Kidney (tissue), 14 donors: ENCODE results near the gene CALY. TPM values are rescaled to one million over a fixed set of nuclear protein-coding genes. Genes with fewer than 3 reads are reported as not detected.

ENCODE experiments used
- DNase-seq, 5 donors: peaks; one replicate each; pipeline ENCODE4 v3.0.0-alpha.2; 2013 to 2020
- FAIRE-seq: peaks from 2 replicates; lab custom pipeline; 2012; peaks lifted over from hg19 to GRCh38; lab: Jason Lieb, UNC
- H3K27ac ChIP-seq, 2 donors: one replicate each; pipeline ENCODE4 v1.7.0; 2013; ENCODE audit warnings: low read depth in 2 of 2, low read length in 2 of 2, inconsistent platforms in 1 of 2
- H3K27me3 ChIP-seq: one replicate; pipeline ENCODE4 v1.7.1; 2013; ENCODE audit warnings: low read length, inconsistent platforms; ENCODE audit not compliant: control insufficient read depth, insufficient read depth
- H3K36me3 ChIP-seq, 3 donors: one replicate each; pipeline versions ENCODE4 v1.7.0 to v1.7.1; 2013; ENCODE audit warnings: low read length in 3 of 3, control low read depth in 1 of 3, inconsistent platforms in 1 of 3; ENCODE audit not compliant: insufficient read depth in 3 of 3, control insufficient read depth in 2 of 3
- H3K4me1 ChIP-seq, 3 donors: one replicate each; pipeline versions ENCODE4 v1.7.0 to v1.7.1; 2013; ENCODE audit warnings: low read length in 3 of 3, inconsistent platforms in 1 of 3, low read depth in 1 of 3; ENCODE audit not compliant: control insufficient read depth in 2 of 3, insufficient read depth in 2 of 3
- H3K4me3 ChIP-seq, 3 donors: one replicate each; pipeline versions ENCODE4 v1.7.0 to v1.8.1; 2013; ENCODE audit warnings: low read length in 3 of 3, control low read depth in 1 of 3, inconsistent platforms in 1 of 3
- H3K9ac ChIP-seq, 3 donors: one replicate each; pipeline versions ENCODE4 v1.7.0 to v1.7.1; 2013; ENCODE audit warnings: low read length in 3 of 3, control low read depth in 1 of 3, inconsistent platforms in 1 of 3
- H3K9me3 ChIP-seq, 3 donors: one replicate each; pipeline versions ENCODE4 v1.7.0 to v1.7.1; 2013; ENCODE audit warnings: low read length in 3 of 3, control low read depth in 1 of 3, inconsistent platforms in 1 of 3; ENCODE audit not compliant: control insufficient read depth in 2 of 3, insufficient read depth in 1 of 3
- intact Hi-C: fragments of 100-400 bp; cut with DNase I; formaldehyde crosslinking; loops from one replicate; pipeline ENCODE4 v1.11.1; 2022
- polyA plus RNA-seq: library from polyadenylated mRNA; stranded (reverse); fragments of 350-450 nt; fragmentation: Illumina TruSeq; extraction: RNeasy Lipid Tissue Mini Kit (QIAGEN cat#74804); gene quantifications from one replicate; pipeline ENCODE4 v1.2.3, GENCODE V29; 2014; ENCODE audit warnings: low read depth, low replicate concordance; ENCODE audit not compliant: insufficient read depth
- total RNA-seq: library from RNA; stranded (reverse); fragmentation: NEBNext Ultra II Directional; extraction: Animal tissue kit (Norgen Biotek cat#: 25700); gene quantifications from one replicate; pipeline ENCODE4 v1.2.1, GENCODE V29; 2021
- TF ChIP-seq, protein P1 (sequence below): IDR thresholded peaks from 3 replicates; pipeline ENCODE4 v1.5.1; 2012; ENCODE audit warnings: mild to moderate bottlenecking, moderate library complexity, borderline replicate concordance; ENCODE audit not compliant: insufficient read depth; ENCODE audit errors: extremely low read depth
- donor health status: control.
- donor health status: control.
- donor health status: control.
- donor health status: control.
- donor health status: control.
- donor health status: DM: yes; HTN: yes; CAD: no.
- donor health status: Normal renal cell carcinoma (clear cell type).

The CALY gene
- total and polyA plus RNA-seq, 2 donors from 2014 or later: 0.41 to 0.54 TPM

DNA sequence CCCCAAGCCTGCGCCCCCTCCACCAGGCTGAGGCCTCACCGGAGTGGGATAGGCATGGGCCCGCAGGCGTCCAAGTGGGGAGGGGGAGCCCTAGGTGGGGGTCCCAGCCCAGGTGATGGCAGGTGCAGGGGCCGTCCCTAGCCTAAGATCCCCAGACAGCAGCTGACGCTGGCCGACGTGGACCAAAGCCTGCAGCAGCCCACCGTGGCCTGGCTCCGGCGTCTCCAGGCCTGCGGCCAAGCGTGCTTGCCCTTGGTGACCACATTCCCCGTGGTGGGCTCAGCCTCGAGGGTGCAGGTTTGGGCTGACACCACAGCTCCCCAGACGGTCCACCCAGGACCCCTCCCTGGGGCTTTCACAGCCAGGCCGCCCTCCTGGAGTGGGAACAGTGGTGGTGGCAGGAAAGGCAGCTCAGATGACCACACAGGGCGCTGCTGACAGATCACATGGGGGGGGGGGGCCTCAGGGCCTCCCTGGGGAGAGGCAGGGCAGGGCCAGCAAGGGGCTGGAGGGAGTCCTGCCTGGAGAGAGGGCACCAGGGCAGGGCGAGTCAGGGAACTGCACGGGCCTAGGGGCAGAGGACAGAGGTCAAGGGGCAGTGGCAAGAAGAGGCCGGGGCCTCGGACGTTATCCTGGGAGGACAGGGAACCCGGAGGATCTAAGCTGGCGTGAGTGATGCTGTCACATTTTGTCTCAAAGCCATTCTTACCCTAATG is 59.3 kb downstream of the CALY start:
- H3K4me3 ChIP-seq: no peak overlapping the region
- H3K9ac ChIP-seq: no peak overlapping the region
- no peaks in the 10 kb centered on the region for H3K4me1 ChIP-seq
- DNase-seq (peak in 3 of 5 donors; percentile 3 to 80 (median 67)), FAIRE-seq (no peak)
- no peaks in the 10 kb centered on the region for H3K27me3 ChIP-seq
- no peaks in the 10 kb centered on the region for H3K9me3 ChIP-seq
- intact Hi-C loops: no loop called here
- H3K27ac ChIP-seq: no peak overlapping the region
- TF ChIP-seq, protein P1, sequence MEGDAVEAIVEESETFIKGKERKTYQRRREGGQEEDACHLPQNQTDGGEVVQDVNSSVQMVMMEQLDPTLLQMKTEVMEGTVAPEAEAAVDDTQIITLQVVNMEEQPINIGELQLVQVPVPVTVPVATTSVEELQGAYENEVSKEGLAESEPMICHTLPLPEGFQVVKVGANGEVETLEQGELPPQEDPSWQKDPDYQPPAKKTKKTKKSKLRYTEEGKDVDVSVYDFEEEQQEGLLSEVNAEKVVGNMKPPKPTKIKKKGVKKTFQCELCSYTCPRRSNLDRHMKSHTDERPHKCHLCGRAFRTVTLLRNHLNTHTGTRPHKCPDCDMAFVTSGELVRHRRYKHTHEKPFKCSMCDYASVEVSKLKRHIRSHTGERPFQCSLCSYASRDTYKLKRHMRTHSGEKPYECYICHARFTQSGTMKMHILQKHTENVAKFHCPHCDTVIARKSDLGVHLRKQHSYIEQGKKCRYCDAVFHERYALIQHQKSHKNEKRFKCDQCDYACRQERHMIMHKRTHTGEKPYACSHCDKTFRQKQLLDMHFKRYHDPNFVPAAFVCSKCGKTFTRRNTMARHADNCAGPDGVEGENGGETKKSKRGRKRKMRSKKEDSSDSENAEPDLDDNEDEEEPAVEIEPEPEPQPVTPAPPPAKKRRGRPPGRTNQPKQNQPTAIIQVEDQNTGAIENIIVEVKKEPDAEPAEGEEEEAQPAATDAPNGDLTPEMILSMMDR: no peak
- H3K36me3 ChIP-seq: peaks cover 0 to 17% (median 6%) of the 10 kb centered on the region in 3 donors

GRCh38 chr10:133276435-133277201 is 60.1 kb downstream of the CALY start, which contains the start of gene ADAM8:
ADAM8 (minus strand) TSS chr10:133276868; CDS start chr10:133276817, 51 bp downstream.
- DNase-seq (peak; percentile 67 to 87 (median 77)), FAIRE-seq (no peak)
- Histone ChIP-seq H3K27ac (no peak within 1 kb of the TSS), H3K36me3 (peaks cover 0 to 9% (median 3%) of the 10 kb centered on the region in 3 donors), H3K9ac (no peak within 1 kb of the TSS), H3K4me3 (no peak within 1 kb of the TSS), H3K9me3 (no peaks in the 10 kb centered on the region), H3K4me1 (no peaks in the 10 kb centered on the region), H3K27me3 (no peaks in the 10 kb centered on the region)
- TF ChIP-seq, protein P1: no peak
- intact Hi-C loops: no loop called here

DNA sequence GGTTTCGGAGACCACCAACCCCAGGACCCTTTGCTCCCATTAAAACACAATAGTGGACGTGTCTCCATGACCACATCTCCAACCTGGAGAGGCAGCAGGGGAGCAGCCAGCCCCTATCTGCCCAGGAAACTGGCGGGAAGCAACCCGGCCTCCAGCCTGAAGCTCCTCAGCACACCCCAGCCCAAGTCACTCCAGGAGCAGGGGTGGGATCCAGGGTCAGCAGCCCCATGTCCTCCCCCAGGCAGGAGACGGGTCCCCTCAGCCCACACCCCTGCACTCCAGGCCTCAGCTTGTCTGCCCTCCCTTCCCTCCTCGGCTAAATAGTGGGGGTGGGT is 60.6 kb downstream of the CALY start:
- no peak overlapping the region for H3K27ac ChIP-seq
- no peak overlapping the region for H3K4me3 ChIP-seq
- no peaks in the 10 kb centered on the region for H3K27me3 ChIP-seq
- TF ChIP-seq, protein P1: no peak
- peaks cover 0 to 8% (median 3%) of the 10 kb centered on the region in 3 donors for H3K36me3 ChIP-seq
- intact Hi-C loops: no loop called here
- H3K9me3 ChIP-seq: no peaks in the 10 kb centered on the region
- FAIRE-seq (no peak), DNase-seq (peak in 1 of 5 donors; percentile 74)
- H3K4me1 ChIP-seq: no peaks in the 10 kb centered on the region
- no peak overlapping the region for H3K9ac ChIP-seq
